ENCODE measurements around the gene COPE.
A peak's percentile ranks its signal among the peaks of the same experiment; 100 is the strongest.

Gene COPE

GRCh38 chr19:18948075-18948975 lies 29.1 kb upstream of the COPE start:
- H3K36me3 Mint-ChIP-seq (ENCODE audit: low read depth) = peaks cover 6% of the 10 kb centered on the region
- H3K27me3 Mint-ChIP-seq = no peaks in the 10 kb centered on the region
- no peak overlapping the region for H3K4me3 Mint-ChIP-seq
- no peaks in the 10 kb centered on the region for H3K4me1 Mint-ChIP-seq (ENCODE audit: low read depth)
- H3K27ac Mint-ChIP-seq = no peak overlapping the region
- intact Hi-C loops (cut with micrococcal nuclease) = no loop called here
- H3K9me3 Mint-ChIP-seq = no peaks in the 10 kb centered on the region

DNA sequence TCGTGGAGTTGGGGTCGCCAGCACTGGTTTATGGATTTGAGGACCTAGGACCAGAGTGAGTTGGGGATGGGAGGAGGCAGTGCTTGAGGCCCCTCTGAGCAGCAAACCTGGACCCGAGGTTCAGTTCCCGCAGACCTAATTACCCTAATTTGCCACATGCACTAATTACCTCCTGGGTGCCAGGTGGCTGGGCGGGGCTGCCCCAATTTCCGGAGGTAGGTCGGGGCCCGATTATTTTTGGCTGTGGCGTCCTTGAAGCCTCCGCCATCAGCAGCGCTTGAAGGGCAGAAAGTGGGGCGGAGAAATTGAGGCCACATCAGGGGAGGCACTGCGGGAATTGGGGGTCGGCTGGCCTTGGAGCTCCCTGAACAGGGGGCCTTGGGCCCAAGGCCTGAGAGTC lies 27.7 kb upstream of the COPE start:
- Mint-ChIP-seq H3K4me1 (ENCODE audit: low read depth) (peaks cover 3% of the 10 kb centered on the region), H3K4me3 (no peak overlapping the region), H3K27me3 (no peaks in the 10 kb centered on the region), H3K9me3 (no peaks in the 10 kb centered on the region), H3K27ac (no peak overlapping the region), H3K36me3 (ENCODE audit: low read depth) (peaks cover 6% of the 10 kb centered on the region)
- intact Hi-C loops (cut with micrococcal nuclease) = no loop called here

GRCh38 chr19:18946335-18946734 lies 27.1 kb upstream of the COPE start:
- Mint-ChIP-seq H3K36me3 (ENCODE audit: low read depth) (peaks cover 6% of the 10 kb centered on the region), H3K4me1 (ENCODE audit: low read depth) (peaks cover 9% of the 10 kb centered on the region), H3K9me3 (no peaks in the 10 kb centered on the region), H3K27me3 (no peaks in the 10 kb centered on the region), H3K4me3 (no peak overlapping the region), H3K27ac (no peak overlapping the region)
- intact Hi-C loops (cut with micrococcal nuclease) = no loop called here

- Mint-ChIP-seq H3K27me3 (no peaks in the 10 kb centered on the region), H3K27ac (peak overlapping the region; percentile 50), H3K4me1 (ENCODE audit: low read depth) (peaks cover 10% of the 10 kb centered on the region), H3K9me3 (no peaks in the 10 kb centered on the region), H3K4me3 (no peak overlapping the region), H3K36me3 (ENCODE audit: low read depth) (peaks cover 6% of the 10 kb centered on the region)
- intact Hi-C loops (cut with micrococcal nuclease) = no loop called here
These were observed 26.1 kb upstream of the COPE start for GRCh38 chr19:18945297-18945696.

- Mint-ChIP-seq H3K27me3 (no peaks in the 10 kb centered on the region), H3K4me3 (no peak overlapping the region), H3K4me1 (ENCODE audit: low read depth) (peaks cover 24% of the 10 kb centered on the region), H3K27ac (no peak overlapping the region), H3K9me3 (no peaks in the 10 kb centered on the region), H3K36me3 (ENCODE audit: low read depth) (peaks cover 20% of the 10 kb centered on the region)
- intact Hi-C loops (cut with micrococcal nuclease) = loop anchor here (5.0 kb wide), 1 partner anchor 44 kb away; no protein-coding TSS in a partner anchor
These were observed 24.3 kb upstream of the COPE start for GRCh38 chr19:18943465-18943864.

GRCh38 chr19:18942692-18943091 lies 23.5 kb upstream of the COPE start:
- Mint-ChIP-seq H3K4me1 (ENCODE audit: low read depth) (peaks cover 26% of the 10 kb centered on the region), H3K27ac (no peak overlapping the region), H3K36me3 (ENCODE audit: low read depth) (peaks cover 28% of the 10 kb centered on the region), H3K4me3 (no peak overlapping the region), H3K9me3 (no peaks in the 10 kb centered on the region), H3K27me3 (no peaks in the 10 kb centered on the region)
- intact Hi-C loops (cut with micrococcal nuclease) = loop anchor here (5.0 kb wide), 1 partner anchor 45 kb away; no protein-coding TSS in a partner anchor

GRCh38 chr19:18941628-18942354 lies 22.6 kb upstream of the COPE start:
- H3K27me3 Mint-ChIP-seq = no peaks in the 10 kb centered on the region
- peak overlapping the region; percentile 60 for H3K4me3 Mint-ChIP-seq
- H3K36me3 Mint-ChIP-seq (ENCODE audit: low read depth) = peaks cover 37% of the 10 kb centered on the region
- peak overlapping the region; percentile 40 for H3K27ac Mint-ChIP-seq
- intact Hi-C loops (cut with micrococcal nuclease) = loop anchor here (2.0 to 5.0 kb wide), 2 partner anchors 25 to 46 kb away; no protein-coding TSS in a partner anchor
- no peaks in the 10 kb centered on the region for H3K9me3 Mint-ChIP-seq
- H3K4me1 Mint-ChIP-seq (ENCODE audit: low read depth) = peaks cover 26% of the 10 kb centered on the region

- Mint-ChIP-seq H3K36me3 (ENCODE audit: low read depth) (peaks cover 36% of the 10 kb centered on the region), H3K4me1 (ENCODE audit: low read depth) (peaks cover 26% of the 10 kb centered on the region), H3K4me3 (peak within 1 kb of the TSS; percentile 89), H3K27me3 (no peaks in the 10 kb centered on the region), H3K9me3 (no peaks in the 10 kb centered on the region), H3K27ac (peak within 1 kb of the TSS; percentile 87)
- intact Hi-C loops (cut with micrococcal nuclease) = loop anchor here (2.0 to 5.0 kb wide), 2 partner anchors 26 to 46 kb away; no protein-coding TSS in a partner anchor
These were observed 21.8 kb upstream of the COPE start, which contains the start of gene HOMER3 for GRCh38 chr19:18940769-18941627. Gene HOMER3 (minus strand): TSS chr19:18941217. CDS start chr19:18938982, 2,235 bp downstream.

- intact Hi-C loops (cut with micrococcal nuclease) = loop anchor here (2.0 to 5.0 kb wide), 2 partner anchors 27 to 47 kb away; no protein-coding TSS in a partner anchor
- H3K4me1 Mint-ChIP-seq (ENCODE audit: low read depth) = peaks cover 26% of the 10 kb centered on the region
- peak overlapping the region; percentile 87 for H3K27ac Mint-ChIP-seq
- H3K27me3 Mint-ChIP-seq = no peaks in the 10 kb centered on the region
- H3K9me3 Mint-ChIP-seq = no peaks in the 10 kb centered on the region
- peak overlapping the region; percentile 89 for H3K4me3 Mint-ChIP-seq
- peaks cover 41% of the 10 kb centered on the region for H3K36me3 Mint-ChIP-seq (ENCODE audit: low read depth)
These were observed 21.0 kb upstream of the COPE start for GRCh38 chr19:18939922-18940768.

GRCh38 chr19:18939163-18939562 lies 20.0 kb upstream of the COPE start:
- Mint-ChIP-seq H3K27me3 (no peaks in the 10 kb centered on the region), H3K27ac (peak overlapping the region; percentile 87), H3K4me3 (peak overlapping the region; percentile 41), H3K36me3 (ENCODE audit: low read depth) (peaks cover 50% of the 10 kb centered on the region), H3K4me1 (ENCODE audit: low read depth) (peaks cover 28% of the 10 kb centered on the region), H3K9me3 (no peaks in the 10 kb centered on the region)
- intact Hi-C loops (cut with micrococcal nuclease) = no loop called here

DNA sequence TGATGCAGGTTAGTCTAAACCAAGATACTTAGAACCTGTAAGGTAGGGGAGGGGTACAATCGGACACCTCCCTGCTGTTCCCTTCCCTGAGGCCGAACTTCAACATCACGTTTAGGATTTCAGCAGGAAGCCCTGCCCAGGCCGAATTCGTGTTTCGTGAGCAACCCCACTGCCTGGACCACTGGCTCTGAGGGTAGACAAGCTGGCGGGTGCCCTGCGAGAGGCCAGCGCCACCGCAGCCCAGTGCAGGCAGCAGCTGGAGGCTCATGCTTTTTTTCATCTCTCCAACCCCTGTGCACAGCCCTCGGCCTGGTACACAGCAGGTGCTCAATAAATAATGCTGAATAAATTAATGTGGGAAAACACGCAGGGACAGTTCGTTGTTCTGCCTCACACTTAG lies 14.1 kb upstream of the COPE start:
- peak overlapping the region; percentile 6 for H3K4me3 Mint-ChIP-seq
- peaks cover 23% of the 10 kb centered on the region for H3K4me1 Mint-ChIP-seq (ENCODE audit: low read depth)
- peaks cover 82% of the 10 kb centered on the region for H3K36me3 Mint-ChIP-seq (ENCODE audit: low read depth)
- H3K27ac Mint-ChIP-seq = no peak overlapping the region
- intact Hi-C loops (cut with micrococcal nuclease) = no loop called here
- H3K9me3 Mint-ChIP-seq = no peaks in the 10 kb centered on the region
- no peaks in the 10 kb centered on the region for H3K27me3 Mint-ChIP-seq

GRCh38 chr19:18932216-18932841 lies 13.1 kb upstream of the COPE start:
- H3K36me3 Mint-ChIP-seq (ENCODE audit: low read depth) = peaks cover 82% of the 10 kb centered on the region
- peak overlapping the region; percentile 84 for H3K4me3 Mint-ChIP-seq
- intact Hi-C loops (cut with micrococcal nuclease) = loop anchor here (1.0 kb wide), 1 partner anchor 13 kb away; the partner anchor contains the start of genes COPE and DDX49
- no peaks in the 10 kb centered on the region for H3K27me3 Mint-ChIP-seq
- H3K27ac Mint-ChIP-seq = peak overlapping the region; percentile 60
- H3K9me3 Mint-ChIP-seq = no peaks in the 10 kb centered on the region
- H3K4me1 Mint-ChIP-seq (ENCODE audit: low read depth) = peaks cover 23% of the 10 kb centered on the region
